ENCODE data around the gene EPS8L3.

Gene EPS8L3

GRCh38 chr1:109788695-109789521, 25.2 kb upstream of the EPS8L3 start:
- TF ChIP-seq FOXP2 (optimal IDR thresholded peaks at IDR 0.05; ENCODE audit: borderline replicate concordance, extremely low read depth, extremely low read length, insufficient read depth) (no peak), REST (IDR thresholded peaks at IDR 0.05; ENCODE audit: insufficient read depth in 1 of 2, low read depth in 2 of 2, low read length in 2 of 2) (no peak), SIN3A (IDR thresholded peaks at IDR 0.05; ENCODE audit: borderline replicate concordance, insufficient read depth, low read length) (no peak), POLR2AphosphoS5 (IDR thresholded peaks at IDR 0.05; ENCODE audit: low read depth, low read length) (no peak), TAF1 (IDR thresholded peaks at IDR 0.05; ENCODE audit: borderline replicate concordance, insufficient read depth, low read length) (no peak)

GRCh38 chr1:109787845-109788601, 24.3 kb upstream of the EPS8L3 start:
- no peak for TF ChIP-seq SIN3A (IDR thresholded peaks at IDR 0.05; ENCODE audit: borderline replicate concordance, insufficient read depth, low read length)
- TF ChIP-seq TAF1 (IDR thresholded peaks at IDR 0.05; ENCODE audit: borderline replicate concordance, insufficient read depth, low read length): no peak
- no peak for TF ChIP-seq POLR2AphosphoS5 (IDR thresholded peaks at IDR 0.05; ENCODE audit: low read depth, low read length)
- TF ChIP-seq FOXP2 (optimal IDR thresholded peaks at IDR 0.05; ENCODE audit: borderline replicate concordance, extremely low read depth, extremely low read length, insufficient read depth): no peak
- no peak for TF ChIP-seq REST (IDR thresholded peaks at IDR 0.05; ENCODE audit: insufficient read depth in 1 of 2, low read depth in 2 of 2, low read length in 2 of 2)

GRCh38 chr1:109787211-109787844, 23.6 kb upstream of the EPS8L3 start:
- no peak for TF ChIP-seq FOXP2 (optimal IDR thresholded peaks at IDR 0.05; ENCODE audit: borderline replicate concordance, extremely low read depth, extremely low read length, insufficient read depth)
- TF ChIP-seq POLR2AphosphoS5 (IDR thresholded peaks at IDR 0.05; ENCODE audit: low read depth, low read length): no peak
- no peak for TF ChIP-seq REST (IDR thresholded peaks at IDR 0.05; ENCODE audit: insufficient read depth in 1 of 2, low read depth in 2 of 2, low read length in 2 of 2)
- TF ChIP-seq SIN3A (IDR thresholded peaks at IDR 0.05; ENCODE audit: borderline replicate concordance, insufficient read depth, low read length): no peak
- no peak for TF ChIP-seq TAF1 (IDR thresholded peaks at IDR 0.05; ENCODE audit: borderline replicate concordance, insufficient read depth, low read length)

- TF ChIP-seq REST (IDR thresholded peaks at IDR 0.05; ENCODE audit: insufficient read depth in 1 of 2, low read depth in 2 of 2, low read length in 2 of 2): no peak
- TF ChIP-seq POLR2AphosphoS5 (IDR thresholded peaks at IDR 0.05; ENCODE audit: low read depth, low read length): no peak
- no peak for TF ChIP-seq FOXP2 (optimal IDR thresholded peaks at IDR 0.05; ENCODE audit: borderline replicate concordance, extremely low read depth, extremely low read length, insufficient read depth)
- TF ChIP-seq TAF1 (IDR thresholded peaks at IDR 0.05; ENCODE audit: borderline replicate concordance, insufficient read depth, low read length): no peak
- TF ChIP-seq SIN3A (IDR thresholded peaks at IDR 0.05; ENCODE audit: borderline replicate concordance, insufficient read depth, low read length): no peak
Measured at GRCh38 chr1:109786531-109787021, 22.9 kb upstream of the EPS8L3 start.

All from PFSK-1 (cell line).